NT2/D1 (cell line): Measurements from ENCODE around the gene FGF4.

Experiments used
- YY1 ChIP-seq: IDR thresholded peaks from 2 replicates; pipeline ENCODE4 v1.6.1; 2011; ENCODE audit not compliant: insufficient read length, insufficient read depth
- ZNF274 ChIP-seq: IDR thresholded peaks from 2 replicates; pipeline ENCODE4 v1.6.1; 2011; ENCODE audit warnings: mild to moderate bottlenecking, low read depth, low read length

GRCh38 chr11:69727266-69727665, 47.9 kb downstream of the FGF4 start:
- no peak for TF ChIP-seq ZNF274
- no peak for TF ChIP-seq YY1
